Esophagus squamous epithelium (tissue), 5 donors: ENCODE measurements around the gene GSG1L. TPM values are rescaled to one million over a fixed set of nuclear protein-coding genes. Genes with fewer than 3 reads are reported as not detected.

ENCODE experiments used
- DNase-seq: peaks from one replicate; lab custom pipeline; 2025; lab: John Stamatoyannopoulos, UW
- H3K27ac ChIP-seq, 4 donors: fragments of 200-600 bp; sonication (generic); one replicate each; pipeline ENCODE4 v1.5.1; 2016 to 2019; ENCODE audit warnings: mild to moderate bottlenecking in 1 of 4
- H3K27me3 ChIP-seq, 4 donors: fragments of 200-600 bp; sonication (generic); 1 replicate in 3 of 4; 2 replicates in 1 of 4; pipeline versions ENCODE4 v1.5.1 to v1.6.0; 2017 to 2021; ENCODE audit warnings: antibody characterized with exemption in 1 of 4
- H3K36me3 ChIP-seq, 3 donors: fragments of 200-600 bp; sonication (generic); one replicate each; pipeline ENCODE4 v1.5.1; 2016 to 2019
- H3K4me1 ChIP-seq, 3 donors: fragments of 200-600 bp; sonication (generic); one replicate each; pipeline ENCODE4 v1.5.1; 2017 to 2019
- H3K4me3 ChIP-seq, 4 donors: fragments of 200-600 bp; sonication (generic); 1 replicate in 3 of 4; 2 replicates in 1 of 4; pipeline ENCODE4 v1.5.1; 2016 to 2019; ENCODE audit warnings: mild to moderate bottlenecking in 2 of 4, moderate library complexity in 1 of 4
- H3K9me3 ChIP-seq, 3 donors: fragments of 200-600 bp; sonication (generic); one replicate each; pipeline ENCODE4 v1.5.1; 2016 to 2019
- POLR2A ChIP-seq, 4 donors: fragments of 450-650 bp; IDR thresholded peaks; one replicate each; pipeline ENCODE4 v1.6.1; 2017; ENCODE audit warnings: antibody characterized with exemption in 4 of 4, mild to moderate bottlenecking in 4 of 4, moderate library complexity in 3 of 4
- WGBS, 2 donors: methylation state at CpG; one replicate each; pipeline ENCODE4 v1.1.5; 2018; 5-methylcytosine and 5-hydroxymethylcytosine counted together
- intact Hi-C: fragments of 100-400 bp; cut with DNase I; formaldehyde crosslinking; loops from one replicate; pipeline ENCODE4 v1.15.0; 2022
- total RNA-seq, 4 donors: library from RNA; depleted of rRNA; stranded (reverse); fragments of >200 nt; gene quantifications; one replicate each; pipeline ENCODE4 v1.1.0, GENCODE V29; 2016
- TF ChIP-seq, protein P1 (sequence below), 6 experiments: fragments of 450-650 bp in 4 of 6; fragments of 200-600 bp in 2 of 6; sonication (generic) in 2 of 6; IDR thresholded peaks; one replicate each; pipeline ENCODE4 v1.5.1; 2016 to 2019; ENCODE audit warnings: antibody characterized with exemption in 6 of 6, mild to moderate bottlenecking in 4 of 6, moderate library complexity in 4 of 6
- donor health status: DM: yes; HTN: yes; CAD: no.

GSG1L gene
- total RNA-seq, 4 donors from 2014 or later: under 0.01 to 0.21 TPM; not detected in 2

DNA sequence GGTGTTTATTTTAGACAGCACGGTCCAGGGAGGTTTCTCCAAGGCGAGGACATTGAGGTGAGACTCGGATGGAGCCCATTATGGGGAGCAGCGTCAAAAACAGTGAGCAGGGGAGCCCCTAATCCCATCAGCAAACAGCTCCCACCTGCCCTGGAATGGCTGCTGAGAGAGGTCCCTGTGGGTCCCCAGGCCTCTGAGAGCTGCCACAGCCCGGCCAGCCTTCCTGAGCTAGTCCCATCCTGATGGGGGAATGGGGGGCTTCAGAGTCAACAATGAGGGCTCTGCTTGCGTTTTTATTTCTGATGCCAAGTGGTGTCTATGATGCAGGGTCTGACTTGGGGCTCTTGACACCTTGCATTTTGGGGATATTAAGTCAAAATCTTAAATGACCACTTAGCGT lies 128.4 kb downstream of the GSG1L start:
- 67 to 72% methylated on average over 6 to 7 of the region's 7 CpGs for WGBS, 2 donors
- Histone ChIP-seq H3K27me3 (peaks cover 0 to 15% (median 0%) of the 10 kb centered on the region in 4 donors), H3K27ac (no peak overlapping the region), H3K9me3 (peaks cover 0 to 15% (median 0%) of the 10 kb centered on the region in 3 donors), H3K4me3 (no peak overlapping the region), H3K4me1 (no peaks in the 10 kb centered on the region), H3K36me3 (no peaks in the 10 kb centered on the region)
- no peak for DNase-seq
- intact Hi-C loops: no loop called here
- TF ChIP-seq POLR2A (IDR thresholded peaks at IDR 0.05): no peak
- TF ChIP-seq, protein P1, sequence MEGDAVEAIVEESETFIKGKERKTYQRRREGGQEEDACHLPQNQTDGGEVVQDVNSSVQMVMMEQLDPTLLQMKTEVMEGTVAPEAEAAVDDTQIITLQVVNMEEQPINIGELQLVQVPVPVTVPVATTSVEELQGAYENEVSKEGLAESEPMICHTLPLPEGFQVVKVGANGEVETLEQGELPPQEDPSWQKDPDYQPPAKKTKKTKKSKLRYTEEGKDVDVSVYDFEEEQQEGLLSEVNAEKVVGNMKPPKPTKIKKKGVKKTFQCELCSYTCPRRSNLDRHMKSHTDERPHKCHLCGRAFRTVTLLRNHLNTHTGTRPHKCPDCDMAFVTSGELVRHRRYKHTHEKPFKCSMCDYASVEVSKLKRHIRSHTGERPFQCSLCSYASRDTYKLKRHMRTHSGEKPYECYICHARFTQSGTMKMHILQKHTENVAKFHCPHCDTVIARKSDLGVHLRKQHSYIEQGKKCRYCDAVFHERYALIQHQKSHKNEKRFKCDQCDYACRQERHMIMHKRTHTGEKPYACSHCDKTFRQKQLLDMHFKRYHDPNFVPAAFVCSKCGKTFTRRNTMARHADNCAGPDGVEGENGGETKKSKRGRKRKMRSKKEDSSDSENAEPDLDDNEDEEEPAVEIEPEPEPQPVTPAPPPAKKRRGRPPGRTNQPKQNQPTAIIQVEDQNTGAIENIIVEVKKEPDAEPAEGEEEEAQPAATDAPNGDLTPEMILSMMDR (IDR thresholded peaks at IDR 0.05): no peak

DNA sequence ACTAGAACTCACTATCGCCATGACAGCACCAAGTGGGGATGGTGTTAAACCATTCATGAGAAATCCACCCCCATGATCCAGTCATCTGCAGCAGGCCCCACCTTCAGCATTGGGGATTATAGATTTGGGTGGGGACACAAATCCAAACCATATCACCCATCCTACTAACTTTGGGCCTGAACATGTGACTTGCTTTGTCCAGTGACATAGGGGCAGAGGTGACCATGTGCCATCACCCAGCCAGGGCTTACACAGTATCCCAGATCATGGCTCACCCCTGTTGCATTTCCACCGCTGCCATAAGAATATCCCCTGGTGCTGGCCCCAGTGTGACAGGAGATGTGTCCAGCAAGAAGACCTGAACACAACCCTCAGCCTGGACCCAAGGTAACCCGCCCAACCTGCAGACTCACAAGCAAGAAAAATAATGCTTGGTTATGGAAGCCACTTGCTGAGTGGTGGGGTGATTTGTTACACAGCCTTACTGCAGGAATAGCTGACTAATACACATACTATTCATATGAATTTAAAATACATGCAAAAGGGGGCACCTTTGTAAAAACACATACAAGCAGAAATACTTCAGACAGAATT lies 130.9 kb downstream of the GSG1L start:
- 67 to 85% methylated on average over 2 to 3 of the region's 3 CpGs for WGBS, 2 donors

DNA sequence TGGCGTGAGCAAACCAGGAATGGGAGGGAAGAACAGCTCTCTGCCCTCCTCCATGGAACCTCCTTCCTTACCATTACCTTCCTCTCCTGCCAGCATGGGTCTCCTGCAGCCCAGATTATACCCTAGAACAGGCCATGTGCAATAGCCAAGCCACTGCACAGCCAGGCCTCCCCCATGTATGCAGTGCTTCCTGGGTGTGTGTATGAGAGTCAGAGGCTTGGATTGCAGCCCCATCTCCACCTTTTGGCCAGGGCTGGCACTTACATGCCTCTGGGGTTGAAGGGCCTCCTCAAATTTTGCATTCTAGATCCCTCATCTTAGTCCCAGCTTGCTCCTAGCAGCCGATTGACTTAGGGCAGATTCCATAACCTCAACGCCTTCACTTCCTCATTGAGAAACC lies 133.7 kb downstream of the GSG1L start:
- intact Hi-C loops: no loop called here
- 30 to 36% methylated on average over 3 of the region's 3 CpGs for WGBS, 2 donors
- no peak for TF ChIP-seq POLR2A (IDR thresholded peaks at IDR 0.05)
- TF ChIP-seq, protein P1 (IDR thresholded peaks at IDR 0.05): no peak
- Histone ChIP-seq H3K4me1 (no peaks in the 10 kb centered on the region), H3K27ac (no peak overlapping the region), H3K36me3 (no peaks in the 10 kb centered on the region), H3K9me3 (peaks cover 0 to 15% (median 0%) of the 10 kb centered on the region in 3 donors), H3K4me3 (no peak overlapping the region), H3K27me3 (peaks cover 0 to 18% (median 0%) of the 10 kb centered on the region in 4 donors)
- DNase-seq: no peak

More for the DNA sequence above, 130.9 kb downstream of the GSG1L start:
- Histone ChIP-seq H3K4me3 (no peak overlapping the region), H3K9me3 (peaks cover 0 to 15% (median 0%) of the 10 kb centered on the region in 3 donors), H3K36me3 (no peaks in the 10 kb centered on the region), H3K4me1 (no peaks in the 10 kb centered on the region), H3K27me3 (peaks cover 0 to 24% (median 0%) of the 10 kb centered on the region in 4 donors), H3K27ac (no peak overlapping the region)
- TF ChIP-seq POLR2A (IDR thresholded peaks at IDR 0.05): no peak
- TF ChIP-seq, protein P1 (IDR thresholded peaks at IDR 0.05): no peak
- no peak for DNase-seq
- intact Hi-C loops: no loop called here

DNA sequence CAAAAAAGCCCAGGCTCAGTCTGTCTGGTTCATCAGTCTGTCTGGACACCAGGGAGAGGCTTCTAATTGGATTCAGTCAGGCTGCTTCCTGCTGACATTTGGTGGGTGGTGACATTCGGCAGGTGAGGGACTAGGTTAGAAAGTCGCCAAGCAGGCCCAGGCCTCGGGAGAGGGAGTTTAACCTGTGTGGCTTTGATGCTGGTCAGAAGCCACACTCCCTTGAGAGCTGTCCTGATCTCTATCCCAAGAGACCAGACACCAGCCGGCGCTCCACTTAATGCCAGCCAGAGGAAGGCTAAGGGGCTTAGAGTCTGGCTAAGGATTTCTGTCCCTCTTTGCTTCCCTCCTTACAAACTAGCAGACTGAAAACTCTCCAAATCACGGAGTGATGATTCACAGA lies 135.0 kb downstream of the GSG1L start:
- intact Hi-C loops: no loop called here

More for the DNA sequence above, 135.0 kb downstream of the GSG1L start:
- DNase-seq: no peak
- Histone ChIP-seq H3K4me1 (no peaks in the 10 kb centered on the region), H3K27me3 (peaks cover 0 to 18% (median 0%) of the 10 kb centered on the region in 4 donors), H3K9me3 (peaks cover 0 to 12% (median 0%) of the 10 kb centered on the region in 3 donors), H3K4me3 (no peak overlapping the region), H3K27ac (no peak overlapping the region), H3K36me3 (no peaks in the 10 kb centered on the region)
- TF ChIP-seq, protein P1 (IDR thresholded peaks at IDR 0.05): no peak
- TF ChIP-seq POLR2A (IDR thresholded peaks at IDR 0.05): no peak
- WGBS, 2 donors: 28 to 35% methylated on average over 5 to 6 of the region's 6 CpGs
